GM19328 (cell line): ENCODE data around the gene ACAD11.
"Not testable (repeated sequence)": the region's sequence is repeated elsewhere in the genome, so short reads cannot be mapped to it uniquely, and the experiment has no call there.

Source experiments
- ATAC-seq: cut with Tn5 transposase; IDR thresholded peaks from one replicate; pipeline ENCODE4 v1.9.1; 2021; ENCODE audit warnings: mild to moderate bottlenecking, moderate library complexity; ENCODE audit not compliant: unreplicated experiment

The ACAD11 gene

GRCh38 chr3:132652640-132653270, 6.9 kb downstream of the ACAD11 start:
- ATAC-seq, result no peak

DNA sequence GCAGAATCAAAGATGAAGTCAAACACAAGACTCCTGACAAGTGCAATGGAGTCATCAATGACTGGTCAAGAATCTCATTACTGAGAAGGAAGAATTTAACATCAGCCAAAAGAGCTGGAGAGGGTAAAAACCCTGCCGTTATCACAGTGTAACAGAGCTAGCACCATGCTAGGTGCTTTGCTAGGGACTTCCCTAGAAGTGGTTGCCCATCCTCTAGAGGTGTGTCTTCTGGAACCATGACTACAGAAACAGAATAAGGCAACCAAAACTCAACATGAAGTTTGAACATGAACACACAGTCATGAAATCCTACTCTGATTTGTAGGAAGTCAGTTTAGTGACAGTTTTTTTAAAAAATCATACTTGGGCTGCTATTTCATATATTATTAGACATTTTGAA, 9.5 kb downstream of the ACAD11 start:
- no peak for ATAC-seq

DNA sequence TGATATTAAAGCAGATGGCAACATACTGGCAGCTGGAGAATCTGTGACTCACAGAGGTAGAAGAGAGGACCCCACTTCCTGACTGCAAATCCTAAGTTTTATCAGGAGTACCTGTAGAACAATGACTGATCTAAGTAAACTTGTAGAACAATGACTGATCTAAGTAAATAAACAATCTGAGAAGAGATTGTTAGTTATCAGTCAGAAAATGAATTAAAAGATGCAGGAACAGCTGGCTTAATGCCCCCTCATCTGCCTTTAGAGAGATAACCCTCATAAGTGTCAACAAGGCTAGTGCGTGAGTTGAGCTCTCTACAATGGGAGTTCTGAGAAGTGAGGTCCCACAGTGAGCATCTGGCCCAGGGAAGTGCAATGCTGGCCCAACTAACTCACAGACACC, 14.6 kb downstream of the ACAD11 start:
- no peak for ATAC-seq

DNA sequence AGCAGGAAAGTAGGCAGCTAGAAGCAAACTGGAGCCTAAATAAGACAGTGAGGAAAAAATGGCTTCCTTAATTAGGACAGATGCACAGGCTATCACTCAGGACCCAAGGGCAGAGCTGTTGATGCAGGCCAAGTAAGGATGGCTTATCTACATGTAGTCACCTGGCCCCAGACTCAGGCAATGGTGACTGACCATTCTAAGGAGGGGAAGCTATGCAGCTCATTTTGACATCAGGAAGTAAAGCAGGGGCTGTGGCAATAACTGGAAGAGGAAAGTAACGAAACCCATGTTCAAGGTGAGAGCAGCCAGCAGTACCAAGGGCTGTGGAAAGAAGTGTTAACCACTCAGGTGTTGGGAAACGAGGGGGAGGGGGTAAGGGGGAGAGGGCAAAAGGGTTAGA, 16.2 kb downstream of the ACAD11 start:
- no peak for ATAC-seq

- no peak for ATAC-seq
Measured at GRCh38 chr3:132642539-132642847, 17.1 kb downstream of the ACAD11 start.

- ATAC-seq, result no peak
Measured at GRCh38 chr3:132641837-132642538, 17.6 kb downstream of the ACAD11 start.

DNA sequence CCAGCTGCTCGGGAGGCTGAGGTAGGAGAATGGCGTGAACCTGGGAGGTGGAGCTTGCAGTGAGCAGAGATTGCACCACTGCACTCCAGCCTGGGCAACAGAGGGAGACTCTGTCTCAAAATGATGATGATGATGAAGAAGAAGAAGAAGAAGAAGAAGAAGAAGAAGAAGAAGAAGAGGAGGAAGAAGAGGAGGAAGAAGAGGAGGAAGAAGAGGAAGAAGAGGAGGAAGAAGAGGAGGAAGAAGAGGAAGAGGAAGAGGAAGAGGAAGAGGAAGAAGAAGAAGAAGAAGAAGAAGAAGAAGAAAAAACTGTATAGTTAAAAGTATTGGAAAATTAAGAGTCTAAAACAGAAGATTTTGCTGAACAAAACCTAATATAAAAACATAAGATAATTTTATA, 18.2 kb downstream of the ACAD11 start:
- not testable (repeated sequence) for ATAC-seq

GRCh38 chr3:132638706-132639105, 20.9 kb downstream of the ACAD11 start:
- ATAC-seq, result no peak

- ATAC-seq, result no peak
Measured at GRCh38 chr3:132637590-132637989, 22.0 kb downstream of the ACAD11 start.

- no peak for ATAC-seq
Measured at GRCh38 chr3:132635052-132635451, 24.6 kb downstream of the ACAD11 start.

DNA sequence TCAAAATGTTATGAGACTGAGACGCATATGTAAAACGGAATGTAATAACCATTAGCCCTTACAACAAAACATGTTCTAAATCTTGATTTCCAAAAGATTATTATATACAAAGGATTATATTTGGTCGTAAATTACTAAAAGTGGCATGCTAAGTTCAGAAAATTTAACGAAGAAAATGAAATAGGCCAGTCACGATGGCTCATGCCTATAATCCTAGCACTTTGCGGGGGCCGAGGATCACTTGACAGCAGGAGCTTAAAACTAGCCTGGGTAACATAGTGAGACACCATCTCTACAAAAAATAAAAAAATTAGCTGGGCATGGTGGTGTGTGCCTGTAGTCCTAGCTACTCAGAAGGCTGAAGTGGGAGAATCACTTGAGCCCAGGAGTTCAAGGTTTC, 29.0 kb downstream of the ACAD11 start:
- no peak for ATAC-seq

DNA sequence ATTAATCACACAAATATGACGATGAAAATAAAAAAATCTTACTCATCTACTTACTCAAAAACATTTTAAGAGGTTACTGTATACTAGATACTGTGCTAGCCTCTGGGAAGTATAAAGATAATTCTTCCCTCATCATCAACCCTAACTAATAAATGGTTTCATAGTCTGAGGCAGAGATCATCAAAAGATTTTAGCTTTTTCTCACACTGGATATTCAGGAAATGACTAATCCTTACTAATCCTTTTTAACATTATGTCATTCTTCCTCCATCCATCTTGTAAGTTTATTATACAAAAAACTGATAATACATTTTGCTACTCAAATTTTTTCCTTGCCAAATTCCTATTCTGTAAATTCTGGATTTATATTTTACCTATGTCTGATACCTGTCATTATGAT, 29.7 kb downstream of the ACAD11 start:
- no peak for ATAC-seq

DNA sequence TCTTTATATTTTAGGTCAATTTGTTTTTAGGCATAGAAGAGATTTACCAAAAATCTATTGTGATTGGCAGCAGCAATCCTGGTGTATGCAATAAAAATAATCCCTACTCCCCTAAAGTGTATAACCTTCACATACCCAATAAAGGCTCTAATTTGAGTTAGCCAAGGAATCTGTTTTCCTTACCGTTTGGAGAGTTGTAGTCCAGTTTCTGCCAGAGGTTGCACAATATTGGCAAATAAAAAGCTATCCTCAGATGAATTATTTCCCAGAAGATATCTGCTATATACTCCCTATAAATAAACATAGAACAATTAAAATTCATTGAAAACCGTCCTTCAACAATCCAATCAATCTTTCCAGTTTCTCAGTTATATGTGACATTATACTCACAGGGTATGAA, 31.5 kb downstream of the ACAD11 start:
- no peak for ATAC-seq

GRCh38 chr3:132626955-132627354, 32.7 kb downstream of the ACAD11 start:
- no peak for ATAC-seq

- peak; percentile 74 for ATAC-seq
Measured at GRCh38 chr3:132625613-132626012, 34.0 kb downstream of the ACAD11 start.

DNA sequence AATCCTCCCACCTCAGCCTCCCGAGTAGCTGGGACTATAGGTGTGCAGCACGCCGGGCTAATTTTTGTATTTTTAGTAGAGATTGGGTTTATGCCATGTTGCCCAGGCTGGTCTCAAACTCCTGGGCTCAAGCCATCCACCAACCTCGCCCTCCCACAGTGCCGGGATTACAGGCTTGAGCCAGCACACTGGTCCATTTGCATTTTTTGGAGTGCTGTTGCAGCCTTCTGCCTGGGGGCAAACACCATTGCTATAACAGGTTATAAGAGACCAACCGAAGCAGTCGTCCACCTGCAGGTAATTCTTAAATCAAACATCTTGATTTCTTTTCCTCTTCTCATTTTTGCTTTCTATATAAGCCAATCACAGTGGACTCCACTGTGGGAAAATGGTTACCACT, 34.8 kb downstream of the ACAD11 start:
- ATAC-seq, result no peak

- ATAC-seq, result no peak
Measured at GRCh38 chr3:132623646-132624045, 36.0 kb downstream of the ACAD11 start.

- ATAC-seq, result no peak
Measured at GRCh38 chr3:132622761-132623160, 36.8 kb downstream of the ACAD11 start.

DNA sequence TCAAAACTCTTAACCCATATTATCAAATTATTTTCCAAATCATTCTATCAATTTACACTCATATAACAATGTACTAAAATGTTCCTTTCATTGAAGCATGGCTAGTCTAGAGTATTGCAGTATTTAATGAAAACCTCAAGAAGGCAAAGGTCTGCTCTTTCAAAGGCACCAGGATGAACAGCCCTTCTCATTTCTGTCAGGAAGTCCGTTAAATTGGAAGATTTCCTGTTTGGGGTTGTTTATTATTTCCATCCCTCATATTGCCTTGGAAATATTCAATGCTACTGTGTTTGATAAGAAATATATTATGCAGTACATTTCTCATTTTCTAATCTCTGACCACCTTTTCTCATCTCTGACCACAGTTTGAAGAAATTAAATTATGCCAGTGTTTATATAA, 37.5 kb downstream of the ACAD11 start:
- no peak for ATAC-seq

GRCh38 chr3:132616780-132617179, 42.8 kb downstream of the ACAD11 start:
- no peak for ATAC-seq

DNA sequence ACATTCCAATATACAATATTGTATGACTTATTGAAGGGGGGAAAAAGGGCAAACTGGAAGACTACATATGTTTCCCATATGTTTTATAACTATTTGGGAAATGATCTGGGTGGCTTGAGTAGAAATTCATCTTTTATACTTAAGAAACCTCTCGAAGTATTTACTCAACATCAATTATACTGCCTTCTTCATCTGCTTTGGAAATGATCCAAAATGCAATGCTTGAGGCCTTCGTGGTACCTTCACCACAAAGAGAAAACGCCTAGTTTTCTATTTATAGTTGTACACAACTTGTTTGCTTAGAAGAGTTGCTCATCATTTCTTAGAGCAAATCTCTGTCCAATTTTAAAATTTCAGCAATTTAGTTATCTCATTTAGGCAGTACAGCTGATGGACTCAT, 43.7 kb downstream of the ACAD11 start:
- no peak for ATAC-seq

DNA sequence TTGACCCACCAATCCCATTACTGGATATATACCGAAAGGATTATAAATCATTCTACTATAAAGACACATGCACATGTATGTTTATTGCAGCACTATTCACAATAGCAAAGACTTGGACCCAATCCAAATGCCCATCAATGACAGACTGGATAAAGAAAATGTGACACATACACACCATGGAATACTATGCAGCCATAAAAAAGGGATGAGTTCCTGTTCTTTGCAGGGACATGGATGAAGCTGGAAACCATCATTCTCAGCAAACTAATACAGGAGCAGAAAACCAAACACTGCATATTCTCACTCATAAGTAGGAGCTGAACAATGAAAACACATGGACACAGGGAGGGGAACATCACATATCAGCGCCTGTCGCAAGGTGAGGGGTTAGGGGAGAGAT, 44.3 kb downstream of the ACAD11 start:
- not testable (repeated sequence) for ATAC-seq

- not testable (repeated sequence) for ATAC-seq
Measured at GRCh38 chr3:132606620-132607019, 53.0 kb downstream of the ACAD11 start.
